Gastrocnemius medialis (tissue), 4 donors: ENCODE data around the gene LVRN. TPM values are rescaled to one million over a fixed set of nuclear protein-coding genes. Genes with fewer than 3 reads are reported as not detected.

Source experiments
- ATAC-seq, 2 donors: fragments of 150-250 bp; one replicate each; pipeline ENCODE4 v1.9.1; 2016
- DNase-seq, 2 donors: peaks; one replicate each; pipeline ENCODE4 v3.0.0-alpha.2; 2019
- H3K27ac ChIP-seq, 4 donors: fragments of 200-600 bp; sonication (generic); 1 replicate in 1 of 4; 2 replicates in 3 of 4; pipeline ENCODE4 v1.5.1; 2016 to 2018; ENCODE audit warnings: mild to moderate bottlenecking in 2 of 4, moderate library complexity in 1 of 4
- H3K27me3 ChIP-seq, 3 donors: fragments of 200-600 bp; sonication (generic) in 2 of 3; 1 replicate in 1 of 3; 2 replicates in 2 of 3; pipeline versions ENCODE4 v1.5.1 to v1.6.0; 2016 to 2019; ENCODE audit warnings: mild to moderate bottlenecking in 1 of 3, moderate library complexity in 1 of 3
- H3K36me3 ChIP-seq, 2 donors: fragments of 200-600 bp; sonication (generic) in 1 of 2; one replicate each; pipeline ENCODE4 v1.5.1; 2017 to 2018
- H3K4me1 ChIP-seq, 2 donors: fragments of 200-600 bp; sonication (generic) in 1 of 2; one replicate each; pipeline ENCODE4 v1.5.1; 2016 to 2017; ENCODE audit warnings: mild to moderate bottlenecking in 2 of 2
- H3K4me3 ChIP-seq, 4 donors: fragments of 200-600 bp; sonication (generic) in 3 of 4; 1 replicate in 1 of 4; 2 replicates in 3 of 4; pipeline ENCODE4 v1.5.1; 2016 to 2019; ENCODE audit warnings: mild to moderate bottlenecking in 2 of 4
- H3K9me3 ChIP-seq, 3 donors: fragments of 200-600 bp; sonication (generic) in 2 of 3; 1 replicate in 1 of 3; 2 replicates in 2 of 3; pipeline ENCODE4 v1.5.1; 2016 to 2019
- CTCF ChIP-seq, 5 experiments: fragments of 450-650 bp in 3 of 5; fragments of 200-600 bp in 2 of 5; sonication (generic) in 2 of 5; IDR thresholded peaks in 4 of 5; conservative IDR thresholded peaks in 1 of 5; 1 replicate in 4 of 5; 2 replicates in 1 of 5; pipeline ENCODE4 v1.5.1; 2016 to 2019; ENCODE audit warnings: antibody characterized with exemption in 5 of 5, mild to moderate bottlenecking in 3 of 5, moderate library complexity in 3 of 5
- POLR2A ChIP-seq, 2 donors: fragments of 450-650 bp; IDR thresholded peaks; one replicate each; pipeline ENCODE4 v1.6.1; 2017; ENCODE audit warnings: antibody characterized with exemption in 2 of 2, mild to moderate bottlenecking in 2 of 2, moderate library complexity in 2 of 2
- in situ Hi-C, 4 donors: fragments of 200-750 bp; cut with MboI; loops; one replicate each; pipeline versions ENCODE4 v1.15.0 to v1.8.0; 2017; ENCODE audit warnings: low sequenced_read_pairs in 4 of 4
- intact Hi-C: fragments of 100-400 bp; cut with DNase I; formaldehyde crosslinking; loops from one replicate; pipeline ENCODE4 v1.15.1; 2023; ENCODE audit warnings: low total_unique reads
- total RNA-seq, 4 donors: library from RNA; depleted of rRNA; stranded (reverse); fragments of >200 nt; gene quantifications; one replicate each; pipeline versions ENCODE4 v1.1.0 to v1.2.3, GENCODE V29; 2016

LVRN gene
- total RNA-seq, 4 donors from 2014 or later: 0.63 to 2.2 (median 0.78) TPM

DNA sequence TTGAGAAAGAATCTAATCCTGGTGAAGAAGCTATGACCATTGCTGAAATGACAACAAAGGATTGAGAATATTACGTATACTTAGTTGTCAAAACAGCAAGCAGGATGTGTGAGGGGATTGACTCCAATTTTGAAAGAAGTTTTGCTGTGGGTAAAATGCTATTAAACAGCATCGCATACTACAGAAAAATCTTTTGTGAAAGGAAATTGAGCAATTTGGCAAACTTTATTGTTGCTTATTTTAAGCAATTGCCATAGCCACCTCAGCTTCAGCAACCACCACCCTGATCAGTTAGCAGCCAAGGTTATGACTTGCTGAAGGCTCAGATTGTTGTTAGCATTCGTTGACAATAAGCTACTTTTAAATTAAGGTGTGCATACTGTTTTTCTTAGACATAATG, 47.5 kb downstream of the LVRN start:
- ATAC-seq (no peak), DNase-seq (no peak)
- no peaks in the 10 kb centered on the region for H3K36me3 ChIP-seq
- H3K4me1 ChIP-seq: no peaks in the 10 kb centered on the region
- in situ Hi-C loops: no loop called here
- no peak overlapping the region for H3K4me3 ChIP-seq
- no peaks in the 10 kb centered on the region for H3K27me3 ChIP-seq
- intact Hi-C loops: no loop called here
- no peaks in the 10 kb centered on the region for H3K9me3 ChIP-seq
- no peak overlapping the region for H3K27ac ChIP-seq
- no peak for TF ChIP-seq POLR2A (IDR thresholded peaks at IDR 0.05)
- no peak for TF ChIP-seq CTCF (IDR thresholded peaks at IDR 0.05 in 4 of 5, conservative IDR thresholded peaks at IDR 0.05 in 1 of 5)

DNA sequence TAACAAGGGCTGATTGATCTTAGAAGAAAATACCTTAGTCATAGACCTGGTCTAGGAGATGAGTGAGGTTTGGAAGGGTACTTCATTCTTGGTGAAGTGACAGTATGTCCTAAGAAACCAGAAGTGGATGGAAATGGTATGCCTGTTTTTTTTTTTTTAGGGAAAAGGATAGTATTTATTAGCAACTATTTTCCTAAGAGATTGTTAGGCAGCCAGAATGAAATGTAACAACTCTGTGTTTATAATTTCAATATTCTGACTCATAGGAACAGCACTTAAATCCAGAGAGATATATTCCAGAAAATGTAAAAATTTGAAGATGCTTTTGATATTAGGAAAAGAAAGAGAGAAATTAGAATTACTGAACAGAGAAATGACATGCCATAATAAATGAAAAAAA, 48.8 kb downstream of the LVRN start:
- H3K27me3 ChIP-seq: no peaks in the 10 kb centered on the region
- no peak for ATAC-seq
- in situ Hi-C loops: no loop called here
- no peaks in the 10 kb centered on the region for H3K4me1 ChIP-seq
- no peaks in the 10 kb centered on the region for H3K9me3 ChIP-seq
- DNase-seq: no peak
- intact Hi-C loops: no loop called here
- H3K36me3 ChIP-seq: no peaks in the 10 kb centered on the region
- H3K4me3 ChIP-seq: no peak overlapping the region
- no peak overlapping the region for H3K27ac ChIP-seq
- TF ChIP-seq CTCF (IDR thresholded peaks at IDR 0.05 in 4 of 5, conservative IDR thresholded peaks at IDR 0.05 in 1 of 5) (no peak), POLR2A (IDR thresholded peaks at IDR 0.05) (no peak)

- intact Hi-C loops (no loop called here), in situ Hi-C loops (no loop called here)
- Histone ChIP-seq H3K27ac (peak overlapping the region in 1 of 4 donors; percentile 33), H3K36me3 (no peaks in the 10 kb centered on the region), H3K4me3 (no peak overlapping the region), H3K27me3 (no peaks in the 10 kb centered on the region), H3K9me3 (no peaks in the 10 kb centered on the region), H3K4me1 (no peaks in the 10 kb centered on the region)
- DNase-seq (no peak), ATAC-seq (no peak)
- TF ChIP-seq CTCF (IDR thresholded peaks at IDR 0.05 in 4 of 5, conservative IDR thresholded peaks at IDR 0.05 in 1 of 5) (no peak), POLR2A (IDR thresholded peaks at IDR 0.05) (no peak)
Observed at GRCh38 chr5:116013207-116013785, 51.0 kb downstream of the LVRN start.

- in situ Hi-C loops (no loop called here), intact Hi-C loops (no loop called here)
- TF ChIP-seq POLR2A (IDR thresholded peaks at IDR 0.05): no peak
- TF ChIP-seq CTCF (IDR thresholded peaks at IDR 0.05 in 4 of 5, conservative IDR thresholded peaks at IDR 0.05 in 1 of 5): no peak
- DNase-seq (no peak), ATAC-seq (no peak)
- no peak overlapping the region for H3K4me3 ChIP-seq
- H3K27ac ChIP-seq: peak overlapping the region in 1 of 4 donors; percentile 33
- no peaks in the 10 kb centered on the region for H3K4me1 ChIP-seq
- no peaks in the 10 kb centered on the region for H3K27me3 ChIP-seq
- no peaks in the 10 kb centered on the region for H3K9me3 ChIP-seq
- no peaks in the 10 kb centered on the region for H3K36me3 ChIP-seq
Observed at GRCh38 chr5:116013936-116014335, 51.7 kb downstream of the LVRN start.

- no peaks in the 10 kb centered on the region for H3K4me1 ChIP-seq
- intact Hi-C loops (loop anchor here (10.0 kb wide), 1 partner anchor 129 kb away; no protein-coding TSS in a partner anchor), in situ Hi-C loops (no loop called here)
- no peak overlapping the region for H3K27ac ChIP-seq
- no peaks in the 10 kb centered on the region for H3K27me3 ChIP-seq
- DNase-seq (no peak), ATAC-seq (no peak)
- no peak overlapping the region for H3K4me3 ChIP-seq
- no peaks in the 10 kb centered on the region for H3K36me3 ChIP-seq
- no peaks in the 10 kb centered on the region for H3K9me3 ChIP-seq
- no peak for TF ChIP-seq POLR2A (IDR thresholded peaks at IDR 0.05)
- TF ChIP-seq CTCF (IDR thresholded peaks at IDR 0.05 in 4 of 5, conservative IDR thresholded peaks at IDR 0.05 in 1 of 5): no peak
Observed at GRCh38 chr5:116023619-116024018, 61.3 kb downstream of the LVRN start.
